BLaER1 (cell line): ENCODE data around the gene GLIS1.

Experiments used
- H3K27ac ChIP-seq: shearing (Covaris generic); formaldehyde crosslinking; 2 replicates; pipeline ENCODE4 v1.8.1; 2022
- H3K27me3 ChIP-seq: shearing (Covaris generic); formaldehyde crosslinking; 2 replicates; pipeline ENCODE4 v1.8.1; 2022
- H3K36me3 ChIP-seq: shearing (Covaris generic); formaldehyde crosslinking; 2 replicates; pipeline ENCODE4 v1.8.1; 2022
- H3K4me1 ChIP-seq: shearing (Covaris generic); formaldehyde crosslinking; 2 replicates; pipeline ENCODE4 v1.8.1; 2022
- H3K4me2 ChIP-seq: shearing (Covaris generic); formaldehyde crosslinking; 2 replicates; pipeline ENCODE4 v1.8.1; 2022
- H3K4me3 ChIP-seq: shearing (Covaris generic); formaldehyde crosslinking; 2 replicates; pipeline ENCODE4 v1.8.1; 2022
- H3K9ac ChIP-seq: shearing (Covaris generic); formaldehyde crosslinking; 2 replicates; pipeline ENCODE4 v1.8.1; 2022
- H3K9me3 ChIP-seq: shearing (Covaris generic); formaldehyde crosslinking; 2 replicates; pipeline ENCODE4 v1.8.1; 2022
- H4K20me1 ChIP-seq: shearing (Covaris generic); formaldehyde crosslinking; 2 replicates; pipeline ENCODE4 v1.8.1; 2022
- Cebpa-rat ChIP-seq: shearing (Covaris generic); IDR thresholded peaks from 2 replicates; pipeline ENCODE4 v1.8.1; 2022

Gene GLIS1

GRCh38 chr1:53614231-53615021, 124.5 kb downstream of the GLIS1 start:
- Histone ChIP-seq H3K4me1 (no peaks in the 10 kb centered on the region), H3K36me3 (no peaks in the 10 kb centered on the region), H3K27ac (no peak overlapping the region), H3K4me3 (no peak overlapping the region), H3K4me2 (no peak overlapping the region), H4K20me1 (no peaks in the 10 kb centered on the region), H3K9ac (no peak overlapping the region), H3K27me3 (no peaks in the 10 kb centered on the region), H3K9me3 (peaks cover 14% of the 10 kb centered on the region)
- no peak for TF ChIP-seq Cebpa-rat

GRCh38 chr1:53608676-53609075, 130.3 kb downstream of the GLIS1 start:
- Histone ChIP-seq H3K9me3 (peaks cover 14% of the 10 kb centered on the region), H3K9ac (no peak overlapping the region), H3K27me3 (no peaks in the 10 kb centered on the region), H3K4me3 (no peak overlapping the region), H3K27ac (no peak overlapping the region), H3K36me3 (no peaks in the 10 kb centered on the region), H3K4me2 (no peak overlapping the region), H3K4me1 (no peaks in the 10 kb centered on the region), H4K20me1 (no peaks in the 10 kb centered on the region)
- TF ChIP-seq Cebpa-rat = no peak

- Histone ChIP-seq H3K27ac (no peak overlapping the region), H3K4me1 (no peaks in the 10 kb centered on the region), H4K20me1 (no peaks in the 10 kb centered on the region), H3K9me3 (peaks cover 14% of the 10 kb centered on the region), H3K9ac (no peak overlapping the region), H3K4me2 (no peak overlapping the region), H3K27me3 (no peaks in the 10 kb centered on the region), H3K36me3 (no peaks in the 10 kb centered on the region), H3K4me3 (no peak overlapping the region)
- TF ChIP-seq Cebpa-rat = no peak
Measured at GRCh38 chr1:53608071-53608470, 130.9 kb downstream of the GLIS1 start.

- Histone ChIP-seq H3K9ac (no peak overlapping the region), H3K4me3 (no peak overlapping the region), H3K4me1 (no peaks in the 10 kb centered on the region), H3K9me3 (peaks cover 14% of the 10 kb centered on the region), H3K36me3 (no peaks in the 10 kb centered on the region), H3K27me3 (no peaks in the 10 kb centered on the region), H4K20me1 (no peaks in the 10 kb centered on the region), H3K27ac (no peak overlapping the region), H3K4me2 (no peak overlapping the region)
- TF ChIP-seq Cebpa-rat = no peak
Measured at GRCh38 chr1:53606651-53607051, 132.3 kb downstream of the GLIS1 start.

GRCh38 chr1:53606197-53606596, 132.8 kb downstream of the GLIS1 start:
- Histone ChIP-seq H4K20me1 (no peaks in the 10 kb centered on the region), H3K9me3 (peaks cover 11% of the 10 kb centered on the region), H3K4me2 (no peak overlapping the region), H3K4me1 (no peaks in the 10 kb centered on the region), H3K27me3 (no peaks in the 10 kb centered on the region), H3K4me3 (no peak overlapping the region), H3K9ac (no peak overlapping the region), H3K27ac (no peak overlapping the region), H3K36me3 (no peaks in the 10 kb centered on the region)
- TF ChIP-seq Cebpa-rat = no peak

- H4K20me1 ChIP-seq = no peaks in the 10 kb centered on the region
- no peaks in the 10 kb centered on the region for H3K27me3 ChIP-seq
- H3K9me3 ChIP-seq = peaks cover under 1% of the 10 kb centered on the region; the same call in 1 of the 2 replicates
- no peaks in the 10 kb centered on the region for H3K4me1 ChIP-seq
- no peak overlapping the region for H3K4me3 ChIP-seq
- H3K9ac ChIP-seq = no peak overlapping the region
- H3K27ac ChIP-seq = no peak overlapping the region
- no peak overlapping the region for H3K4me2 ChIP-seq
- H3K36me3 ChIP-seq = no peaks in the 10 kb centered on the region
- TF ChIP-seq Cebpa-rat = no peak
Measured at GRCh38 chr1:53605181-53605580, 133.8 kb downstream of the GLIS1 start.

GRCh38 chr1:53604291-53604919, 134.6 kb downstream of the GLIS1 start:
- Histone ChIP-seq H3K4me1 (no peaks in the 10 kb centered on the region), H3K9ac (no peak overlapping the region), H3K27me3 (no peaks in the 10 kb centered on the region), H3K9me3 (no peaks in the 10 kb centered on the region), H4K20me1 (no peaks in the 10 kb centered on the region), H3K4me3 (no peak overlapping the region), H3K36me3 (no peaks in the 10 kb centered on the region), H3K27ac (no peak overlapping the region), H3K4me2 (no peak overlapping the region)
- TF ChIP-seq Cebpa-rat = no peak

- H3K27ac ChIP-seq = no peak overlapping the region
- H3K4me2 ChIP-seq = no peak overlapping the region
- no peak overlapping the region for H3K9ac ChIP-seq
- no peaks in the 10 kb centered on the region for H3K27me3 ChIP-seq
- no peaks in the 10 kb centered on the region for H3K4me1 ChIP-seq
- TF ChIP-seq Cebpa-rat = no peak
- no peaks in the 10 kb centered on the region for H3K36me3 ChIP-seq
- no peaks in the 10 kb centered on the region for H3K9me3 ChIP-seq
- H3K4me3 ChIP-seq = no peak overlapping the region
- H4K20me1 ChIP-seq = no peaks in the 10 kb centered on the region
Measured at GRCh38 chr1:53603431-53603830, 135.5 kb downstream of the GLIS1 start.

- H4K20me1 ChIP-seq = no peaks in the 10 kb centered on the region
- H3K9ac ChIP-seq = no peak overlapping the region
- no peaks in the 10 kb centered on the region for H3K4me1 ChIP-seq
- H3K4me2 ChIP-seq = no peak overlapping the region
- no peak overlapping the region for H3K4me3 ChIP-seq
- no peaks in the 10 kb centered on the region for H3K9me3 ChIP-seq
- TF ChIP-seq Cebpa-rat = no peak
- H3K27ac ChIP-seq = no peak overlapping the region
- H3K36me3 ChIP-seq = no peaks in the 10 kb centered on the region
- no peaks in the 10 kb centered on the region for H3K27me3 ChIP-seq
Measured at GRCh38 chr1:53601867-53602775, 136.8 kb downstream of the GLIS1 start.
